HG02884 (cell line): ENCODE data around the gene CAPN10.

ENCODE experiments used
- ATAC-seq: cut with Tn5 transposase; IDR thresholded peaks from one replicate; pipeline ENCODE4 v1.9.1; 2021; ENCODE audit warnings: mild to moderate bottlenecking, moderate library complexity; ENCODE audit not compliant: unreplicated experiment

CAPN10 gene

DNA sequence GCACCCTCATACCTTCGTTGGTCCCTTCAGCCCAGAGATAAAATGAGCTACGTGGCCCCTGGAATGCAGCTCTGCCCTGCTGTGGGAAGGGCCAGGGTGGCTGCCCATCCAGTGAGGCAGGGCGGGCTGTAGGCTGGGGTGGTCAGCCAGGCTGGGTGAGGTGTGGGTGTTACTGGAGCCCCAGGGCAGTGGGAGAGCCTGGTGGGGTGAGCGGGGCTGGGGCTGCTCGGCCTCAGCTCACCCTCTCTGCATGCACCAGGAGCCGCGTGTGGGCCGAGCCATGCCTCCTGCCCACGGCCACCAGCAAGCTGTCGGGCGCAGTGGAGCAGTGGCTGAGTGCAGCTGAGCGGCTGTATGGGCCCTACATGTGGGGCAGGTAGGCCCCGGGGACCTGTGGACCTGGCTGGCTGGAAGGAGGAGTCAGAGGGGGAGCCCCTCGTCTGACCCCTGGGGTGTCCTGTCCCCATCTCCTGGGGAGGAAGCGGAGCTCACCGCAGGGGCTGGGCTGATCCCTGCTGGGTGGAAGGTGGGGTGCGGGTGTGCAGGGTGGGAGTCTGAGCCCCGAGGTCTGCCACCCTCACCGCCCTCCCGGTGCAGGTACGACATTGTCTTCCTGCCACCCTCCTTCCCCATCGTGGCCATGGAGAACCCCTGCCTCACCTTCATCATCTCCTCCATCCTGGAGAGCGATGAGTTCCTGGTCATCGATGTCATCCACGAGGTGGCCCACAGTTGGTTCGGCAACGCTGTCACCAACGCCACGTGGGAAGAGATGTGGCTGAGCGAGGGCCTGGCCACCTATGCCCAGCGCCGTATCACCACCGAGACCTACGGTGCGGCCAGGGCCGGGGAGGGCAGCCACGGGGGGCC, 12.8 kb upstream of the CAPN10 start:
- no peak for ATAC-seq

DNA sequence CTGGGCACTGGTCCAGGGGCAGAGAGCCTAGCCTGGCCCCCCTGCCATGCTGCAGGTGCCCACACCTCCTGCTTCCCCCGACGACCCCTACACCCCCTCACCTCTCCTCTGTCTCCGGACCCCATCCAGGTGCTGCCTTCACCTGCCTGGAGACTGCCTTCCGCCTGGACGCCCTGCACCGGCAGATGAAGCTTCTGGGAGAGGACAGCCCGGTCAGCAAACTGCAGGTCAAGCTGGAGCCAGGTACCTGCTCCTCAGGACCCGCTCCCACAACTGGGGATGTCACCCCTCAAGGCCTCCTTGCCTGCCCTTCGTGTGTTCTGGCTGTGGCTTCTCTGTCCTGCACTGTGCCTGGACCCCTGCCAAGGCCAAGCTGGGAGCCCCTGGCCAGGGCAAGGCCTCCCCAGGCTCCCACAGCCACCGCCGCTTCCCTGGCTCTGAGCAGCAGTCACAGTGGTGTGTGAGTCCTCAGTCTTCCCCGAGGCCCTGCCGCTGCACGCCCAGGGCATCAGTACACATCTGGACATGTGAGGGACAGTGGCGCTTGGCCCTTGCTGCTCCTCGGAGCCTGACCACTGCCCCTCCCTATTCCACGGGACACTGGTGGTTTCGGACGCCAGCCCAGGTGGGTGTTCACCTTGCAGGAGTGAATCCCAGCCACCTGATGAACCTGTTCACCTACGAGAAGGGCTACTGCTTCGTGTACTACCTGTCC, 12.0 kb upstream of the CAPN10 start:
- ATAC-seq: no peak

DNA sequence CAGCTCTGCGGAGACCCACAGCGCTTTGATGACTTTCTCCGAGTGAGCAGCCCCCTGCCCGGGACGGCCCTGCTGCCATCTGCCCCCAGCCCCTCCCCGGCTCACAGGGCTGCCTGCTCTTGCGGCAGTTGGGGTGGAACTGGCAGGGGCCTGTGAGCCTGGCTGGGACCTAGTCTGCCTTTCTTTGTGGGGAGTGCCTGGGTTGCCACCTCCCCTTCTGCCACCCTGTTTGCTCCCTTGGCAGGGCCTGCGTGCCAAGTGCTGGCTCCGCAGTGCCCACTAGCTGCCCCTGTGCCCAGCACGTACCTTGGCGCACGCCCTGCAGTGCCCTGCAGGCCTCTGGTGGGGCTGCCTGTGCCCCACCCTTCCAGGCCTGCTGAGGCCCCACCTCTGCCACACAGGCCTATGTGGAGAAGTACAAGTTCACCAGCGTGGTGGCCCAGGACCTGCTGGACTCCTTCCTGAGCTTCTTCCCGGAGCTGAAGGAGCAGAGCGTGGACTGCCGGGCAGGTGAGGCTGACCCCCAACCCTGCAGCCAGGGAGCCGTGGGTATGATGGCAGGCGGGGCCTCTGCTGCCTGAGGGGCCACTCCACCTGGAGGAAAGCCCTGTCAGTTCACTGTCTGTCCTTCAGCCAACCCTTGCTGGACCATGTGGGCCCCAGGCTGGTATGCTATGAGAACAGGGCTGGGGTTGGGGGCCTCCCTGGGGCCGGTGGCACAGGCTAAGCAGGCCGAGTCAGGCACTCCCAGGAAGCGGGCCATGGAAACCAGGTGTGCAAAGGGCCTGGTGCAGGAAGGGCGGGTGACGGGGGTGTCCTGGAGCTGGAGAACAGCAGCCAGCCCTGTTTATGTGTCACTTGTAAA, 11.2 kb upstream of the CAPN10 start:
- ATAC-seq: no peak

DNA sequence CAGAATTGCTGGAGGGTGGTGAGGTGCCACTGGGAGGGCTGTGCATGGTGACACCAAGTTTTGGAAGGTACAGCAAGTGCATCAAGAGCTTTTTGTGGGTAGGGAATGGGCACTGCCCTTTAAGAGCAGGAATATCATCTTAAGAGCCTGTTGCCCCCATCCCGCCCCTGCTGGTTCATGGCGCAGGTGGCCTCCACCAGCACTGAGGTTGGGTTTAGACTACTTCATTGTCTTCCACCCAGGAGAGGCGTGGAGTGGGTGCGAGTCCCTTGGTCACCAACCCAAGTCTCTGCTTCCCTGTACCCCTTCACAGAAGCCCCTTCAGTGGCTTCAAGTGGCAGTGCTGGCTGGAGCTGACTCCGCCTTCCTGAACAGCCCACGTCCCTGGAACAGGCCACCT, 10.5 kb upstream of the CAPN10 start:
- no peak for ATAC-seq

DNA sequence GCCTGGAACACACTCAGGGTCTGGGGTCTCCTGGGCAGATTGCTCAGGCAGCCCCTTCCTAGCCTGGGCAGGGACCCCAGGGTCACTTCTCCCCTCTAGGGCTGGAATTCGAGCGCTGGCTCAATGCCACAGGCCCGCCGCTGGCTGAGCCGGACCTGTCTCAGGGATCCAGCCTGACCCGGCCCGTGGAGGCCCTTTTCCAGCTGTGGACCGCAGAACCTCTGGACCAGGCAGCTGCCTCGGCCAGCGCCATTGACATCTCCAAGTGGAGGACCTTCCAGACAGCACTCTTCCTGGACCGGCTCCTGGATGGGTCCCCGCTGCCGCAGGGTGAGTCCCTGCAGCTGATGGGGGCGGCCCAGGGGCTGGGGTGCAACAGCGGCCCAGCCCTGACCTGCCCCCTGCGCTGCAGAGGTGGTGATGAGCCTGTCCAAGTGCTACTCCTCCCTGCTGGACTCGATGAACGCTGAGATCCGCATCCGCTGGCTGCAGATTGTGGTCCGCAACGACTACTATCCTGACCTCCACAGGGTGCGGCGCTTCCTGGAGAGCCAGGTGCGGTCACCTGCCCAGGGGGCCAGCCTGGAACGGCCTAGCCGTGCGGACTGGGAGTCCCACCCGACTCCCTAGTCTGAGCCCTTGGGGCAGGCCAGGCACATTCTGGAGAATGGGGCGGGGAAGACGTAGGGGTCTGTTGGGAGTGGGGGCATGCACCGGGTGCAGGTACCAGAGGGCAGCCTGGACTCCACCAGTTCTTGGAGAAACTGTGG, 9.9 kb upstream of the CAPN10 start:
- no peak for ATAC-seq

DNA sequence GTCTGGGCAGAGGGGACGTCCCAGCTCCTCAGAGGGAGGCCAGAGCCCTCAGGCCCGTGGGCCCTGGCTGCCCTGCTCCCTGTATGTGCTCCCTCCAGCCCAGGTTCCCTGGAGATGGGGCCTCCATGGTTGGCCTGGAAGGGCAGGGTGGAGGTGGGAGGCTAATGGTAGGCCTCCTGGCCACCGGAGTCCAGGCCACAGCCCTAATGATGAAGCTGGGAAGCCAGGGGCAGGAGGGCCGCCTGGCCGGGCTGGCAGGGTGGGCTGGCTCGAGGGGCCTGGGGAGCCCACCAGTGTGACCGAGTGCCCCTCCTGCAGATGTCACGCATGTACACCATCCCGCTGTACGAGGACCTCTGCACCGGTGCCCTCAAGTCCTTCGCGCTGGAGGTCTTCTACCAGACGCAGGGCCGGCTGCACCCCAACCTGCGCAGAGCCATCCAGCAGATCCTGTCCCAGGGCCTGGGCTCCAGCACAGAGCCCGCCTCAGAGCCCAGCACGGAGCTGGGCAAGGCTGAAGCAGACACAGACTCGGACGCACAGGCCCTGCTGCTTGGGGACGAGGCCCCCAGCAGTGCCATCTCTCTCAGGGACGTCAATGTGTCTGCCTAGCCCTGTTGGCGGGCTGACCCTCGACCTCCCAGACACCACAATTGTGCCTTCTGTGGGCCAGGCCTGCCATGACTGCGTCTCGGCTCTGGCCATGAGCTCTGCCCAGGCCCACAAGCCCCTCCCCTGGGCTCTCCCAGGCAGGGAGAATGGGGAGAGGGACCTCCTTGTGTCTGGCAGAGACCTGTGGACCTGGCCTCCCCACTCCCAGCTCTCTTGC, 9.0 kb upstream of the CAPN10 start:
- no peak for ATAC-seq

DNA sequence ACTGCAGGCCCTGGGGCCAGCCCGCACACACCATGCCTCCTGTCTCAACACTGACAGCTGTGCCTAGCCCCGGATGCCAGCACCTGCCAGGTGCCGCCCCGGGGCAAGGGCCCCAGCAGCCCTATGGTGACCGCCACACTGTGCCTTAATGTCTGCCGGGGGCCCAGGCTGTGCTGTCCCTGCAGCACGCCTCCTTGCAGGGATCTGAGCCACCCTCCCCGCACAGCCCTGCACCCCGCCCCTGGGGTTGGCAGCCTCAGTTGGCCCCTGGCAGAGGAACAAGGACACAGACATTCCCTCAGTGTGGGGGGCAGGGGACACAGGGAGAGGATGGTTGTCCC, 8.5 kb upstream of the CAPN10 start:
- ATAC-seq: no peak

DNA sequence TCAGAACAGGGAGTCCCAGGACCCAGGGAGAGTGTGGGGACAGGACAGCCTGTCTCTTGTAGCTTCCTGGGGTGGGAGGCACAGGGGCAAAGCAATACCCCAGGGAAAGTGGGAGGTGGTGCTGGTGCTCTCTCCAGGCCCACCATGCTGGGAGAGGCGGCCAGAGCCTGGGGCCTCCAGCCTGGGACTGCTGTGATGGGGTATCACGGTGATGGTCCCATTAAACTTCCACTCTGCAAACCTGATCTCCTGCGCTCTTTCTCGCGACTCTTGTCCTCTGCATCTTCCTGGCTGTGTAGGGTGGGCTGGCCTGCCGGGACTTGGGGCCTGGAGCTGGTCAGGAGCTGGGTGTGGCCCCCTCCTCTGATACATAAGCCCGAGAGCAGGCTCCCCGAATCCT, 8.0 kb upstream of the CAPN10 start:
- ATAC-seq: no peak

DNA sequence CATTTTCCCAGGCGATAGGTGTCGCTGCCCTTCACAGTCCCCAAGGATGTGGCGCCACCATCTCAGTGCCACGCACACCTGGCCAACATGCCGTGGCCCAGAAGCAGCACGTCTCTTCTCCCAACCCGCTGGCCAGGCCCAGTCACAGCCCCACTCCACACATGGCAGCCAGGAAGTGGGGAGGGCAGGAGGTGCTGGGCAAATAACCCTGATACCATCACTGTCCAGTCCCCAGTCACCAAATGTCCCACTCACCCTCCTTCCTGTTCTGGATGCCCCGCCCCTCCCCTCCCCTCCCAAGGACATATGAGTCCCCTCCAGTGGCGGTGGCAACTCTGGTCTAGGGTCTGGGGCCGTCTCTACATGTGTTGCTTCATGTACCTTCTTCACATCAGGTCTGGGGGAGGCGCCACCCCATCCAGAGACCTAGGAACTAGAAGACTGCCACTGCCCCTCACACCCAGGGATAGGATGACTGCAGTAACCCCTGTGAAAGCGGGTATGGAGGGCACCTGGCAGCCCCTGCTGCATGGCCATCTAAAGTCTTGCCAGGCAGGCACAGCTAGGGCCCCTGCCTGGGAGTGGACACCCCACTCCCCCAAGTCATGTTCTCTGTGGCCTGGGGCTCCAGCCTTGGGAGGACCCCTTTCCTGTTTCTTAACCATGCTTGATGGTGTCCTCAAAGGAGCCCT, 7.3 kb upstream of the CAPN10 start:
- no peak for ATAC-seq

DNA sequence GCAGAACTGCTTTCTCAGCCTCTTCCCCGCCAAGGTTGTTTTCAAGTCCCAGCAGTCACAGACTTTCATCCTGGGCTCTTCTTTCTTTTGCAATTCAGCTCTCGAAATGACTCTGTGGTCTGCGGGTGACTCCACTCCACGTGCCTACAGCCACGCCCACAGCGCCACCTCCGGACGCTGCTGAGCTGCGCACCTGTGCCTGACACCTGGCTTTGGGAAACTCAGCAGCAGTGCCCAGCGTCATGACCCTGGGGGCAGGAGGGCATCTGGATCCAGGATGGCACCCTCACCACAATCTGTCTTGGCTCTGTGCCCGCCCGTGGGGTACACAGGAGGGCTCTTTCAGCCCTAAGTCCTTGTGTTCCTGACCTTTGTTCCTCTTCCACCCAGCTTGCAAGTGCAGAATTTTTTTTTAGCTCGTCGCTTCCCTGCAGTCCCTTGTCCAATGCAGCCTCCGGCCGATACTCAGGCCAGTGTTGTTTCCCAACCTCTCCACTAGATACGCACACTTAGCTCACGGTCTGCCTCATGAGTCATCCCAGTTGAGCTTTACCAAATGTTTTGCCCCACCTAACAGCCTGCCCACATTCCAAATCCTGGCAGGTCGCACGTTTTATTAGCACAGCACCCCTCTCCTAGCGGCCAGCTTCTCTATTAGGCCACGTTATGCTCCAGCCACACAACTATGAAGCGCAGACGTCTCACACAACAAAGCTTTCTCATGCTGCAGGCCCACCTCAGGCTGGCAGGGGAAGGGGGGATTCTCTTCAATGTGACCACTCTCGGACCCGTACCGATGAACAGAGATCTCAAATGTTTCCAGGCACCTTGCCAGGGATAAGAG, 6.5 kb upstream of the CAPN10 start:
- no peak for ATAC-seq

DNA sequence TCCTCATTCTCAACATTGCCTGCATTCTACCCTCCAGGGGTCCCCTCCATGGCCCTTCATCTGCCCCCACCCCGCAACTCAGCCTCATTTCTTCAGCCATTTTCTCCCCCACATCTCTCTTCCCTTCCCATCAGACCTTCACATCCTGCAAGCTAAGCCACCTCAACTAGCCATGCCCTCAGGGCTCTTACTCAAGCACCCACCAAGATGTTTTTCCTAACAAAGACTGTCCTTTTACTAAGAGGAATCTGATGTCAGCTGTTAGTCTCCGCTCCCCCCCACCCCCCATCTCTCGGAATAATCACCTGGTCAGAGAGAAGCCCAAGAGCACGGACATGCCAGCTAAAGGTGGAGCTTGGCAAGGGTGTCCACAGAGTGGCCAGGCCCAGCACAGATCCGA, 4.7 kb upstream of the CAPN10 start:
- ATAC-seq: no peak

DNA sequence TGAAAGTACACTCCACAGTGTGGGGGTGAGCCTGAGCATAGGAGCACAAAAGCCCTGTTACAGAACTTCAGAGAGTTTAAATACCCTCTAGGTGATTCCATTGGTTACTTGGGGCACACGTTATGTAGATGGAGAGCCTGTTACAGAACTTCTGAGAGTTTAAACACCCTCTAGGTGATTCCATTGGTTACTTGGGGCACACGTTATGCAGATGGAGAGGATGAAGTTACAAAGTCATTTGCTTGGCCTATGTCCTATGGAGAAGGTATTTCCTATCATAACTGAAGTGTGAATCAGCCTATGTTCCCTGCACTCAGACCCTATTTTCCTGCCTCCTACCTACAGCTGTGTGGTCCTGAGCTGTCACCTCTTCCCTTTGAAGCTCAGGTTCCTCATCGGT, 3.8 kb upstream of the CAPN10 start:
- no peak for ATAC-seq

DNA sequence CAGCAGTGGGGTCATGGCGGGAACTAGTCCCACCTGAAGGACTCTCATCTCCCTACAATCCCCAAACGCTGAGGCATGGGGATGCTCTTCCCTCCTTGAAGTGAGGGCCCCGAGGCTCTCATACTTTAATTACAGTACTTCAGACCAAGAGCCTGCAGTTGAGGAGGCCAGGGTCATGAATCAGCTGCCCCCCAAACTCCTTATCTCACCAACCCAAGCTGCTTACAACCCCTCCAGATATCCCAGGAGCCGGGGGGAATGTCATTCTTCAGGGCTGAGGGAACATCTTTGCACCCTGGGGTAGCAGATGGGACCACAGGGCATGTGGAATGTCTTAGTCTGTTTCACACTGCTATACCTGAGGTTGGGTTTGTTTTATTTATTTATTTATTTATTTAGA, 2.8 kb upstream of the CAPN10 start:
- ATAC-seq: no peak

DNA sequence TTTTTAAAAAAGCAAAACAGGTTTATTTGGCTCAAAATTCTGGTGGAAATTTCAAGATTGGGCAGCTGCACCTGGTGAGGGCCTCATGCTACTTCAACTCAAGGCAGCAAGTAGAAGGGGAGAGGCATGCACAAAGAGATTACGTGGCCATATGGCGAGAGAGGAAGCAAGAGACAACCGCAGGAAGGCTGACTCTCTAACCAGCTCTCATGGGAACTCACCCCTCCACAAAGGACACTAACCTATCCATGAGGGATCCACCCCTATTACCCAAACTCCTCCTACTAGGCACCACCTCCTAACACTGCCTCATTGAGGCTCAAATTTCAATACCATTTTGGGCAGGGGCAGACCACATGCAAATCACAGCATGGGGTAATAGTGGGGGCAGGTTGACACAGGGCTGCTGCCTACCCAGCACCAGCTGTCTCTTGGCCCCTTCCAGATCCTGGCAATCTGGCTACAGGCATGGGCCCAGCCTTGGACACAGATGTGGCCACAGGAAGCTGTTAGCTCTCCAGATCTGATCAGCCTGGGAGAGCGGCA, 2.0 kb upstream of the CAPN10 start:
- peak; percentile 57 for ATAC-seq

DNA sequence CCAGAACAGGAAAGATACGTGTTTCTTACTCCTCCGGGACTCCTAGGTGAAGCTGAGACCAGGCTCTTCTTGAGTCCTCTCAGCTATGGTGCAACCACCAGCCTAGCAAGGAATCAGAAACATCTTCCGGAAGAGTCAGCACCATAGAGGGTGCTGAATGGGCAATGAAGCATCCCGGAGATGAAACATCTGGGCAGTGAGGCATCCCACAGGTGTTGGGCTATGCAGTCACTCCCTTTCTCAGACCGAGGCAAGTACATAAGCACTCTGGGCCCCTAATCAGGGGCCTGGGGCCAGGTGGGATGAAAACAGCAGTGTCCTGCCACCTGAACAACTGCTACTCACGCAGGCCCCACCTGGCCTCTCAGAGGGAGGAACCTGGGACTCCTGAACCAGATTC, 1.4 kb upstream of the CAPN10 start:
- ATAC-seq: no peak

DNA sequence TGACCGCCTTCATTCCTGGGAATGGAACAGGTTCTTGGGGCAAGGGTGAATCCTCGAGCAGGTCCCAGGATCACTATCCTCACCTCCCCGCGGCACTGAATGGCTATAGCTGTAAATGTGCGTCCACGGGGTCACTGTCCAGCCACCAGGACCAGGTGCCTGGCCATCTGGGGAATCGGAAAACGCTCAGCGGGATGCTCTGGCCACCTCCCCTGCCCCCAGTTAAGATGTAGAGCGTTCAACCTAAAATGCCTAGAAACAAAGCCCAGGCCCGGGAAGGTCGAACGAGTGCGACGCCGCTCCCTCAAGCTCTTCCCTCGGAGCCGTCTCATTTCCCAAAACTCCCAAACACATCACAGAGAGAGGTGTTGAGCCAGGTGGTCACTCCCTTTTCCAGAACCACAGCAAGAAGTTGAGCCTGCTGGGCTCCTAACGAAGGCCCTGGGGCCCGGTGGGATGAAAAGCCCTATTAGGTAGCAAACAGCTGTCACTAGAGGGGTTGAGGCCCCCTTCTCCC, 795 bp upstream of the CAPN10 start:
- ATAC-seq: no peak

DNA sequence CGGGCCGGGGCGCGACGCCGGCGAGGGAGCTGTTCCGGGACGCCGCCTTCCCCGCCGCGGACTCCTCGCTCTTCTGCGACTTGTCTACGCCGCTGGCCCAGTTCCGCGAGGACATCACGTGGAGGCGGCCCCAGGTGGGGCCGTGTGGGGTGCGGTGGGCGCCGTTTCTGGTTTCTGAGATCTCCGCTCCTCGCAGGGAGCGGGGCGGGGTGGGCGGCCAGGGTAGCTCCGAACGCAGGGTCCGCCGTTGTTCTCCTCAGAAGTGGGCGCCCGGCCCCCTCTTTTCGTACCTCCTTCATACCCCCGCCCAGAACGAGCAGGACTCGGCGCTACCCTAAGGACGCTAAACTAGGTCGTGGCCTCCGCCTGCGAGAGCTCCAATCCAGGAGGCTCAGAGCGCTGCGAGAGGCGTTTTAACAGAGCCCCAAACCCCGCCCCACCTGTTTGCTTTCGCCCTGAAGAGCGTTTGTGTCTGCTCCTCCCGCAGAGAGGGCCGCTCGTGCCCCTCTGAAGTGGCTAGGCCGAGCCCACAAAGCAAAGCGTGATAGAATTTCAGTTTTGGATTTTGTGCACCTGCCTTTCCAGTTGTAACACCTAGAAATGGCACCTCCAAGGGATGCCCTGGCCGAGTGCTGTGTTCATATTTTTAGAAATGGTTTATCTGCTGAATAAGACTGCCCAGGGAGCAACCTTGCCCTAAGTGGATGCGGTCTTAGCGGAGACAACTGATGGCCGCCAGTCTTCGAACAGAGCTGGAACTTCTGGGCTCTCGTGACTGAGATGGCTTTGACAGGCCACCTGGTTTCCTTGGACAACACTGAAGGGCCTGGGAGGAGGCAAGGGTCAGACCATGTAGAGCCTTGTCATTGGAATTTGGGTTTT, 626 bp downstream of the CAPN10 start:
- peak; percentile 5 for ATAC-seq
